ENCODE results near the gene COL23A1.

COL23A1 gene

DNA sequence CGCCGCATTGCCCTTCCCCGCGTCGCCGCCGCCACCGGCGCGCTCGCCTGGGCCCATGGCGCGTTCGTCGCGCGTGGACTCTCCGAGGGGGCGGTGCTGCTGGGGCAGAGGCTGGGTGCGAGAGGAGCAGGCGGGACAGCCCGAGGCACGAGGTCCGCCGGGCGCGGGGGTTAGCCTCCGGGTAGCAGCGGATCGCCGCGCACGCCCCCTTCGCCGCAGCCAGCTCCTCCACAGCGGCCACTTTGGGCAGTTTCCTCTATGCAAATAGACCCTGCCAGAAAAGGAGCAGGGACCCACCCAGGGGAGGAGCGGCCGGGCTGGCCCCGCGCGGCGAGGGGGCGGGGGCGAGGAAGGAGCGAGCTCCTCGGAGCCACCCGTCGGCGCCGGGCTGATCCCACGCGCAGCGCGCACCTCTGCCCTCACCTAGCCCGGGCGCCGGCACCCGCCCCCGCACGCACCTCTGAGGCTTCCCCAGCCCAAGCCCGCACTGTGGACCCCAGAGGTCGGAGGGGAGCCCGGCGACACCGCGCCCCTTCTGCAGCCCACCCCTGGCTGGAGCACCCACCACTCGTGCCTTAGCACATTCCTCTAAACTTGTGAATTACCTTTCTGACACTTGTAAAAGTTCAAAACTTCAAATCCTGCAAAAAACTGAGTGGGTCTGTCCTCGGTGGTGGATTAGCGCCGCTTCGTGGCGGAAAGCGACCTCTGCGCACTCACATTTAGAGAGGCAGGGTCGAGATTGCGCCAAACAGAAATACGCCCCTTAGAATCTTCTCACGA lies at the start of gene COL23A1:
Gene COL23A1, minus strand, starts transcription at position 253 of the 783 bp plus-strand sequence.
- peak in 18 of 51 donors; percentile 3 to 49 (median 26) for DNase-seq

DNA sequence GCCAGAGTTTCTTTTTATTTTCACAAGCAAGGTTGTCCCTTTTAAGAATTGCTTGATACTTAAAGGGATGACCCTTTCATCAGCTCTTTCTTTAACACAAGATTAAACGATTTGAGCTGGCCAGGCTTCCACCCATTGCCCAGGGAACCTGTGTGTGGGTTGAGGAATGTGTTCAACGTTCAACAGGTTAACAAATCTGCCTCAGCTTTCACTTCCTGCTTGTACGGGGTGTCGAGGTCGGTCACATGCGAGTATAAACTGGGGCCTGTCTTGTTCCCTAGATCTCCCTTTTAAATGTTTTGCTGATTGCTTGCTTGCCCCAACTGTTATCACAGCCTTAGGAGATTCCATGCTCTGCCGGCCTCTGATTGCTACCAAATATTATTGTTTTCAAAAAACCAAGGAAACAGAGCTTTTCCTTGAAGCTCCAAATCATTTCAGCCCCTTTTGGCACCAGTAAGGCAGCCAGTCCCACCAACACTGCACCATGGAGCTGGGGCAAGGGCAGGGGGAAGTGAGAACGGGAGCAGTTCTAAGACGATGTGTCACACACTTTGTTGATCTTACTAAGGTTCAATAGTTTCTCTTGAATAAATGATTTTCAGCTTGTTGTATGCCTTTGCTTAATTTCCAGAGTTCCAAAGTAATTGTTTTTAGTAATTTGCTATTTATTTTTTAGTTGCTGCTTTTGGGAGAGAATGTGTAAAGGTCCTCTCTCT lies 47.3 kb upstream of the COL23A1 start:
- DNase-seq: no peak

DNA sequence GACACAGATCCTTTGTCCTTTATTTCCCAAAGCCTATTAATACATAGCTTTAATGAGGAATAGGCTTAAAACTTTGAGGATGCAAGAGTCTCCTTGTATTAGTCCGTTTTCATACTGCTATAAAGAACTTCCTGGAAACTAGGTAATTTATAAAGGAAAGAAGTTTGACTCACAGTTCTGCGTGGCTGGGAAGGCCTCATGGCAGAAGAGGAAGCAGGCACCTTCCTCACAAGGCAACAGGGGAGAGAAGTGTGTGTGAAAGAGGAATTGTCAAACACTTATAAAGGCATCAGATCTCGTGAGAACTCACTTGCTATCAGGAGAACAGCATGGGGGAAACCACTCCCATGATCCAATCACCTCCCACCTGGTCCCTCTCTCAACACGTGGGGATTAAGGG lies 42.1 kb upstream of the COL23A1 start:
- no peak for DNase-seq

DNA sequence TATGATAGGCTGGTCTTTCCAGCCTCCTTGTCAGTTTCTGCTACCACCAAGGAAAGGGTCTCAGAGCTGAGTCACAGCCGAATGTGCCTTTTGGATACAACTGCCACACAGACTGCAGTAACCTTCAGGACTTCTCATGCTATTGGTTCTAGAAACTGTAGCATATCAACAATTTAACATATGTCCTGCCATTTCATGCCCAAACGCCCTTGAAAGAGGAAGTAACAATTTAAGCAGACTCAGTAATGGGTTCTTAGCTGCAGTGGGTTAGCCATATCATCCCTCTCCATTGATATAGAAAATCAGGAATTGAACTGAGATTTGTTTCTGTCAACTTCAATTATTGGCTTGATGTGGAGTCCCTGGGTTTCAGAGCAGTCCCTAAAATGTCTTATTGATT lies 40.8 kb upstream of the COL23A1 start:
- DNase-seq: no peak

DNA sequence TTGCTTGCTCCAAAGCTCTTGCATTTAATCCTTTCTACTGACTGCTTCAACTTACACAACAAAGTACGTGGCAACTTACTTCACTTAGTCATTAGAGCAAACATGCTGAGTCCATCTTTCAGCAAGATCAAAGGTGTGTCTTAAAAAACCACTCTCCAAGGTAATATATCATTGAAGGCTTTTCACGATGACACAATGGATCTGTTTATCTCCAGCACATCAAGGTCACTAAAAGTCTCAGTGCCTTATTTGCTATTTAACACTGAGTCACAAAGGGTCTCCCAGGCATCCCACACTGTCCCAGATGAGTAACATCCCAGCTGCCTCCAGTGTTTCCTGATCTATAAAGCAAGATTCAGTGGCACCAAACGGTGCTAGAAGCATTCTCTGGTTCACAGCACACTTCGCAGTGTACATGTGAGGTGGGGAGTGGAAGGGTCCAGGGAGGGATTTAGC lies 40.3 kb upstream of the COL23A1 start:
- DNase-seq: no peak

DNA sequence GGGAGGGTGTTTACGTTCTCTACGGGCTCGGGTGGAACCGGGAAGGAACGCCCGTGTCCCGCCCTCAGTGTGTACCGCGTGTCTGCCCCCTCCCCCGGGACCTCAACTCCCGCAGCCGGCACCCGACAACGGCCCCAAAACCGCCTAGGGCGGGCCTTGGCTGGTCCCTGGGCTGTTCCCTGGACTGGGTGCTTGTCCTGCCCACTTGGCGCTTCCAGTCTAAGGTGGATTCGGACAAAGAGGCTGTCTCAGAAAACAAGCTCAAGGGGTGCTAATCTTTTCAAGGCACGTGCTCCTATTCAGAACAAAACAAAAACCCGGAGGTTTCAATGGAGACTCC lies 37.0 kb upstream of the COL23A1 start:
- DNase-seq: peak in 1 of 51 donors; percentile 47

DNA sequence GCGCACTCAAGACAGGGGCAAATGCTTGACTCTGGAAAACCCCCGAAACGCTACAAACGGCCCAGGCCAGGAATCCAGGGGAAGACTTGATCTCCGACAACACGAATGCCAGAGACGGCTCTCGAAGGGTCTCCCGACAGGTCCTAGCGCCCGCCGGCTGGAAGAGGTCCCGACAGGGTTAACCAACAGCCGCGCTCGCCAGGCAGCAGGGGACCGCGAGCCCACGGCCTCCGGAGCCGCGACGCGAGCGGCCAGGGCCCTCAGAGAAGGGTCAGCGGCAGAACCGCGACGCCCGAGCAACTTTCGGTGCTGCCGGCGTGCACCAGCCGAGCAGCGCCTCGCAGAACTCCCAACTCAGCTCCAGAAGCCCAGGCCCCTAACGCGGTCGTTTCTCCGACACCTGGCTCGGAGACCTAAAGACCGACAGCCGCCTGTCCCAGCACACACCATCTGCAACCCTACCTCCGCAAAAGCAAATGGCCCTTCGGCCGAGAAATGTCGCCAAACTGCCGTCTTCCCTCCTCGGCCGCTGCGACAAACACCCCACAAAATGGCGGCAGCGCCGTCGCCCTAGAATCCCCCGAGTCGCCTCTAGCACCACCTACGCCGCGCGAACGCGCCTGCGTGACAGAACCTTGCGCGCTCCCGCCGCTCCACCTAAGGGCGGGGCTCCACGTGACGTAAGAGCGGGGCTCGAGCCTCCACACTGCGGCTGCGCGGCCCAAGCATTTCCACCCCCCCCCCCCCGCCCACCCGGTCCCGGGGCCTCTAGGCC lies 36.5 kb upstream of the COL23A1 start, which contains the start of gene CLK4:
Gene CLK4, minus strand, starts transcription at position 567 of the 775 bp plus-strand sequence. CDS start 3,634 bp downstream, outside the sequence.
- DNase-seq: peak; percentile 33 to 96 (median 90)

DNA sequence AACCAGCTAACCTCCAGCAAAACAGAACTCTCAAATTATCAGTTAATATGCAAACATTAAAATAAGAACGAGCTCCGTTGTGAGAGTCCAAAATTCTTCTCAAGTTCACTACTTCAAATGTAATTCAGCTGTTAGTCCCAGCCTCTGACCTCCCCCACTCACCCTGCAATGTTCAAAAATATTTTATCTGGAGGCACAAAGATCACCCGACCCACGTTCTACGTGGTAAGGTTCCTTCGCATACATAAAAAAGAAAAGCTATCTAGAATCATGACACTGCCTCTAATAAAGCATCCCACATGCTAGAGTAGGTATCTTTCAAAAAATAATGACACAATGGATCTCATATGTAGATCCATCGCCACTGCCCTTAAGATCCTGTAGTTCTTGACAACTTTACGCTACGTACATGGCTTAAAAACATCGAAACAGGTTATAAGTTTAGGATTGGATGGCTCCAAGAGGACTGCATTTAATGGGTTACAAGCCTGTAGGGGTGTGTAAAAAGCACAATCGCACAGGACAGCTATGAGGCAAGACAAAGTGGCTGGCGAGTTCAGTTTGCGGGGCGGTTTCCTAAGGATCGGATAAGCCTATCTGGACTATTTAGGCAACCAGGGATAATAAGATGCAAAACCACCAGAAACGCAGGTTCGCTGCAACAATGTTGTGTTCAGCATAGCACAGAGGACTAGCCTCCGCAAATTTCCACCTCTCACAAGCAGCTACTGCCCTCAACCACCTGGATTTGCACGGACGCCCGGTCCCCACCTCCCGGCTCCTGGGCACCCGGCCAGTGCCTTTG lies 35.7 kb upstream of the COL23A1 start:
- peak in 1 of 51 donors; percentile 51 for DNase-seq

DNA sequence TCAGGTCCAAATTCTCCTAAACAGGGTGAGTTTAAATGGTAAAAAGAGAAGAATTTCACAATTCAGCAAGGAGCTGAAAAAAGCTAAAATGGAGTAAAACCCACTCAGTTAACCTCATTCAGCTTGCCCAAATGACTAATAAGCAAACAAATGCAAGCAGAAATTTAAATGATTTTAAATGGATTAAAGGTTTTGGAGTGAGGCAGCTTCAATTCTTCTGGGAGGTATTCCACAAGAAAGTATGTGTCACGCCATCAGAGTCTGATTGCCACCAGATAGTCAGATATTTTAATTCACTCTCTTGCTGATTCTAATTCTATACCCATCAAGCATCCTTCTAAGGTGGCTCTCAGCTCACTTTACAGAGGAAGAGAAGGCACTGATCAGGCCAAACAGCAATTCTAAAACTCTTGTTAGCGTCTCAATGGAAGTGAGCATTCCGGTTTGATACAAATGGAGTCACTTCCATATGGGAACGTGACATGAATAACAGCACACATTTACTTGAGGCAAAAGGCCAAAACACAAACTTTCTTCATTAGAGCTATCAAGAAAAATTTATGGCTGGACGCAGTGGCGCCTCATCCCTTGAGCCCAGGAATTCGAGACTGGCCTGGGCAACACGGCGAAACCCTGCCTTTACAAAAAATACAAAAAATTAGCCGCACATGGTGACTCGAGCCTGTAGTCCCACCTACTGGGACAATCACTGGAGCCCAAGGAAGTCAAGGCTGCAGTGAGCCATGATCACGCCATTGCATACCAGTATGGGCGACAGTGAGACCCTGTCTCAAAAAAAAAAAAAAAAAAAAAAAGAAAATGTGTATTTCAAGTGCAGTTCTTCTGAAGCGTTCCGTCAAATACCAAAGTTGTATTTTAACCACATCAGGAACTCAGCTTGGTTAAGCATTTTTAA lies 34.7 kb upstream of the COL23A1 start:
- DNase-seq: no peak

DNA sequence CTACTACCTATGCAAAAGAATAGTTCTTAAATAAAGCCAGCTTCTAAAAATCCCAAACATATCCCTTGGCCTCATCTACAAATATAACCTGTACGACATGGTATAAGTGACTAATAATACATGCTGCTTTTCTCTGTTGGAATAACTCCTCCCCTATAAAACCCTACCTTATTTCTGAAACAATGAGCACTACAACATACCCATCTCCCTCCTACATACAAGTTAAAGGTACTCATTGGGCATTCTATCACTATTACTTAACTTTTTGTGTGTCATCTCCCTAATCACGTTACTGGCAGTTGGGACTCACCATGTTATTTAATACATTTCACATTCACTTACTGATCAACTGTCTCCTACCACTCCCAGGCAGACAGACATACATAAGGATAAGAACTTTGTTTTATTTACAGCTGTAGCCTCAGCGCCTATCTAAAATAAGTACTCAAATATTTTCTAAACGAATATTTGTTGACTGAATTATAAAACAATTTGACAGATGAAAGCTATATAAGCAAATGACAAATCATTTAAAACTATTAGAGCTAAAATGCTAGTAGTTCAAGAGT lies 32.6 kb upstream of the COL23A1 start:
- DNase-seq: no peak

DNA sequence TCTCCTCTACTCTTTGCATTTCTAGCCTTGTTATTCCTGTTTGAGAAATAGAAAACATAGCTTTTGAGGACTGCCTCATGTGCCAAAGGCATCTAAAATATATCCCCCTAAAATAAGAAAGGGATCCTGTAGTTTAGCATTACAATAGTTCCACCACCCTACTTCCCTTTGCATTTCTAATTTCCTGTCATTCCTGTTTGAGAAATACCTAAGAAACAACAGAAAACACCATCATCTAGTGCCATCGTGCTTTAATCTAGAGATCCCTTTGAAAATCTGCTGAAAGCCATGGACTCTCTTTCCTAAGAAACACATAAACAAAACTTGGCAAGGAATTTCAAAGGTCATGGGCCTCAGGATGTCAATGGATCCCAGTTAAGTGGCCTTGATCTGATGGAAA lies 29.2 kb upstream of the COL23A1 start:
- DNase-seq: no peak

DNA sequence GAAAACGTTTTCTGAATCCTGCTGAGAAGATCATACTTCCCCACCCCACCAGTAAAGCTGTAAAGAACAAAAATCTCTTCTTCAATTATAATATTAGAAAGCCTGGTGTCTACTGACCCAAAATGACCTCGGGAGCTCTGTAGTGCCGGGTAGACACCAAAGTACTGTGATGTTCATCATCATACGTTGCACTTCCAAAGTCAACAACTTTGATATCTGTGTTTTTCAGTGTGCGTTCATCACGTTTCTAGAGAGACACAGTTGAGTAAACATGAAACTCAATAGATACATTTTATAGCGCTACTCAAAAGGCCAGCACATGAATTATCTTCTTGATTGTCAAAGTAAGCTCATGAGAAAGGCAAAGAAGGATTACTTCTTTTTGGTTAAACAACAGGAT lies 22.1 kb upstream of the COL23A1 start:
- DNase-seq: no peak

DNA sequence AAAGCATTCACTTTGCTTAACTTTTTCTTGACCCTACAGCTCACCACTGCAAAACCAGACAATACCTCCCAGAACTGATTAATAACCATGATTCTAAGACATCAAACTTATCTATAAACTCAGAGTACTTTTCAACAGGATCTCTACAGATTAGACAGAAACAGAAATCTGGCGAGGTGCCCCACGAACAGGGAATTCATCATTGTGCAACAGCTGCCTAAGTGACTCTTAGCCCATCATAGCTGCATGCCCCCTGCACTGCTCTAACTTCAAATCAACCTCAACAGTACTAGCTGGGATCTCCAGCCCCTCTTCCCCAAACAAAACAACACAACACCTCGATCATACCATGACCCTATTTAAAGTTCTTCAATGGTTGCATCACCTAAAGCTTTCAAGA lies 16.1 kb upstream of the COL23A1 start:
- DNase-seq: no peak

DNA sequence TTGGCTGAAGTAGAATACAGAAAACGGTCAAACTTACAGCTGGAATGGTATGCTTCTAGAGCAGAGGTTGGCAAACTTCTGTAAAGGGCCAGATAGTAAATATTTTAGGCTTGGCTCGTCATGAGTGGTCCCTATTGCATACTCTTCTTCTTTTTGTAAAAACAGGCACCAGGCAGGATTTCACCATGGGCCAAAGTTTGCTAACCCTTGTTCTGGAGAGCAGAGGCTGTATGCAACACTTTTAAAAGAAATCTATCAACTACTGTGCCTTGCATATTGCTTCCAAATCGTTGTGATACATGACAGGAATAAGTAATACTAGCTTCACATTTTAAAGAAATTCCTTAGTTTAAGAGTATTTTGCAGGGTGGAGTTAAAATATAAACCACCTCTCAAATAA lies 15.6 kb upstream of the COL23A1 start:
- DNase-seq: no peak

DNA sequence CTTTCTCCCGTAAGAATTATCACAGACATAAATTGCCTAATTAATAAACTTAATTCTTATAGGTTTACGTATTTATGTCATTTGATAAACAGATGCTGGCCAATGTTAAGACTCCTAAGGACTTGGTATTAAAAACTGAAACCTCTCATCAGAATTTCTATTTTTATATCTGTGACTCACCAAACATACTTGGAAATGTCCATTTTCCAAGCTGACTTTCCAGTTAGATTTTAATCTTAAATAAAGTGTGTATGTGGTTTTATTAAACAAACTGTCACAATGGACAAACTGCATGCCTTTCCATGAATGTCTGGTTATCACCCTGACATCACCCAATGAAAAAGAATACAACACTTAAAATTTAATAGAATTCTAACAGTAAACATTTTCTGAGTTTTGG lies 12.6 kb upstream of the COL23A1 start:
- DNase-seq: no peak

DNA sequence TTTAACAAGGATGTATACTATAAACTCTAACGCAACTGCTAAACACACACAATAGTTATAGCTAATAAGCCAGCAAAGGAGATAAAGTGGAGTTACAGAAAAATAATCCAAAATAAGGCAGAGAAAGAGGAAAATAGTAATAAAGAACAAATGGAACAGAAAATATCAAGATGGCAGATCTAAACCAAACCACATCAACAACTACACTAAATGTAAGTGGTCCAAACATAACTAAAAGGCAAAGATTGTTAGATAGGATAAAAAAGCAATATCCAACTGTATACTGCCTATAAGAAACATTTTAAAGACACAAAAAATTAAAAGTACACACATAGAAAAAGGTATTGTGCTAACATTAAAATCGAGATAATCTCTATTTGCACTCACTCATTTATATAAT lies 5.6 kb upstream of the COL23A1 start:
- no peak for DNase-seq

DNA sequence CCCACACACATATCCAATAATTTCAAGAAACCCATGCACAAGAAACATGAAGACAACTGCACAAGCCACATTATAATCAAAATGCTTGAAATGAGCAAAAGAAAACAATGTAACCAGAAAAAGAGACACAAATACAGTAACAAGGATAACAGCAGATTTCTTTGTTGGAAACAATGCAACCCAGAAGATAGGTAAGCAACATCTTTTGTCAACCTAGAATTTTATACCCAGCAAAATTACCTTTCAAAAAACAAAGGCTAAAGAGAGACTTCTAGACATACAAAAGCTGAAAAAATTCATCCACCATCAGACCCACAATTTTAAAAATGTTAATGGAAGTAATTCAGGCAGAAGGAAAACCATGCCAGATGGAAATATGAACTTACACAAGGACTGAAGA lies 5.0 kb upstream of the COL23A1 start:
- DNase-seq: no peak

DNA sequence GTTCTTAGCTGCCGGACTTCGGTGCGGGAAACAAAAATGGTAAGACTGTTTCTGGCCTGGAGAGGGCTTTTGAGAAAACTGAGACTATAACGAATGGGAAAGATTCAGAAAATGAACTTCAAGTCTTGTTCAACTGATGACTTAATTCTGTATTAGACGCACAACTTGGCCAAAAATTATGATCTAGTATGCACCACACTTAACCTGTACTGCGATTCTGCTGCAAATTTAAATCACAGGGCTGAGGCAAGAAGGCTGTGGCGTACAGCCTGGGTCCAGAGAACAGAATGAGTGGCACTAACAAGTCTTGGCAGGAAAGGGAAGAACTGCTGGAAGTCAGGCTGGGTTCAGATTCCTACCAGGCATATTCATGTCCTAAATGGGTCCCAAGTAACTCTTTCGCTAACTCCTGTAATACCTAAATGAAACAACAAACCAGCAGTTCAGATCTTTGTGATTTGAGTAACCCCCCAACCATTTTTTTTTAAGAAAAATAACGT lies 781 bp upstream of the COL23A1 start:
- no peak for DNase-seq
